ENCODE measurements around the gene COL5A1. TPM values are rescaled to one million over a fixed set of nuclear protein-coding genes. Genes with fewer than 3 reads are reported as not detected.

Gene COL5A1
- total RNA-seq, 1 donor from 2014 or later: 99.6 TPM

DNA sequence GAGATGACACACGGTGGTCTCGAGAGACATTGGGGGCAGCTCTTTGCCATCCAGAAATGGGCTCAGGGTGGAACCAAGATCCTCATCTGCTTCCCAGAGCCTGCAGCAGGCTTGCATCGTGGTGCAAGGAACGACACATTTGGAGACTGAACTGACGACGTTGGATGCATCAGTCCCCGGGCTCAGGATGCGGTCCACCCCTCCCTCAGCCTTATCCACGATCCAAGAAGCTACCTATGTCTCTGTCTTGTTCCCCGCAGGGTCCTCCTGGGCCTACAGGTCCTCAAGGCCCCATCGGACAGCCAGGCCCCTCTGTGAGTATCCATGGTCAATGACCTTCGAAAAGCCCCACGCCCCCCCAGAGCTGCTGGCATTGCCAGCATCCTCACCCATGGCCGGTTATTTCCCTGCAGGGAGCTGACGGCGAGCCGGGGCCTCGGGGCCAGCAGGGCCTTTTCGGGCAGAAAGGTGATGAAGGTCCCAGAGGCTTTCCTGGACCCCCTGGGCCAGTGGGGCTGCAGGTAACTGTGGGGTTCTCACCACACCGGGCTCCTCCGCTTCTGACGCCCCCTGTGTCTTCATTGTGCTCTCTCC lies 169.6 kb downstream of the COL5A1 start:
- Histone ChIP-seq H3K36me3 (peaks cover 54 to 72% of the 10 kb centered on the region in 2 donors), H3K27me3 (no peaks in the 10 kb centered on the region), H3K4me1 (peaks cover 8 to 12% of the 10 kb centered on the region in 2 donors), H3K9me3 (no peaks in the 10 kb centered on the region), H3K27ac (peak overlapping the region in 1 of 2 donors; percentile 2), H3K4me3 (no peak overlapping the region)
- TF ChIP-seq, protein P1, sequence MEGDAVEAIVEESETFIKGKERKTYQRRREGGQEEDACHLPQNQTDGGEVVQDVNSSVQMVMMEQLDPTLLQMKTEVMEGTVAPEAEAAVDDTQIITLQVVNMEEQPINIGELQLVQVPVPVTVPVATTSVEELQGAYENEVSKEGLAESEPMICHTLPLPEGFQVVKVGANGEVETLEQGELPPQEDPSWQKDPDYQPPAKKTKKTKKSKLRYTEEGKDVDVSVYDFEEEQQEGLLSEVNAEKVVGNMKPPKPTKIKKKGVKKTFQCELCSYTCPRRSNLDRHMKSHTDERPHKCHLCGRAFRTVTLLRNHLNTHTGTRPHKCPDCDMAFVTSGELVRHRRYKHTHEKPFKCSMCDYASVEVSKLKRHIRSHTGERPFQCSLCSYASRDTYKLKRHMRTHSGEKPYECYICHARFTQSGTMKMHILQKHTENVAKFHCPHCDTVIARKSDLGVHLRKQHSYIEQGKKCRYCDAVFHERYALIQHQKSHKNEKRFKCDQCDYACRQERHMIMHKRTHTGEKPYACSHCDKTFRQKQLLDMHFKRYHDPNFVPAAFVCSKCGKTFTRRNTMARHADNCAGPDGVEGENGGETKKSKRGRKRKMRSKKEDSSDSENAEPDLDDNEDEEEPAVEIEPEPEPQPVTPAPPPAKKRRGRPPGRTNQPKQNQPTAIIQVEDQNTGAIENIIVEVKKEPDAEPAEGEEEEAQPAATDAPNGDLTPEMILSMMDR (IDR thresholded peaks at IDR 0.05): no peak
- DNase-seq (ENCODE audit: low spot score in 2 of 2): no peak
- intact Hi-C loops (cut with DNase I): no loop called here

DNA sequence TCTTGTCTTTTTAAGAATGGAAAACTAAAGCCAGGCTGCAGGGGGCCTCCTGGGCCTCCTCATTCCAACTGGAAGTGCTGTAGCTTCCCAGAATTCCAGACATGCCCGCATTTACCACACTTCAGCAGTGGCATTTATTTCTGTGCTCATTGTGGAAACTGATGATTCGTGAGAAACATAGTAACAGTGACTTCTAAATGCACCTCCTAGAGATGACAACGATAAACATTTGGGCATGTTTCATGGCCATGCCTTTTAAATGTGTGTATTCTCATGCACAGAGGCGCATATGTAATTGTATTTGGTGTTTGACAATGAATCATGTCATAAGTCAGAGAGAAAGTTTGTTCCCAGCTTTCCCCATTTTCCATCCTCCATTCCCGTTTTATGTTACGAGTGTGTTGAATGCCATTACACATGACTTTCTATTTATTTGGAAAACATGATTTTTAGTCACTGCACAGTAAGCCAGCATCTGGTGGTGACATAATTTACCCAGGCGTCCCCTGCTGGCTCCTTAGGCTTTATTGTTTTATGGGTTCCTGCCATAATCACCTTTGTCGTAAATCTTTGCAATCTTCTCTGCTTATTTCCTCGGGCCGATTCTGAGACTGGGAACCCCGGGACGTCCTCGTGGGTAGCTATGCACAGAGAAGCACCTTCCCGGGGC lies 170.2 kb downstream of the COL5A1 start:
- intact Hi-C loops (cut with DNase I): no loop called here
- H3K9me3 ChIP-seq: no peaks in the 10 kb centered on the region
- peaks cover 60 to 75% of the 10 kb centered on the region in 2 donors for H3K36me3 ChIP-seq
- H3K4me3 ChIP-seq: no peak overlapping the region
- H3K27ac ChIP-seq: peak overlapping the region in 1 of 2 donors; percentile 2
- TF ChIP-seq, protein P1 (IDR thresholded peaks at IDR 0.05): no peak
- H3K4me1 ChIP-seq: peaks cover 8 to 10% of the 10 kb centered on the region in 2 donors
- no peak for DNase-seq (ENCODE audit: low spot score in 2 of 2)
- no peaks in the 10 kb centered on the region for H3K27me3 ChIP-seq

DNA sequence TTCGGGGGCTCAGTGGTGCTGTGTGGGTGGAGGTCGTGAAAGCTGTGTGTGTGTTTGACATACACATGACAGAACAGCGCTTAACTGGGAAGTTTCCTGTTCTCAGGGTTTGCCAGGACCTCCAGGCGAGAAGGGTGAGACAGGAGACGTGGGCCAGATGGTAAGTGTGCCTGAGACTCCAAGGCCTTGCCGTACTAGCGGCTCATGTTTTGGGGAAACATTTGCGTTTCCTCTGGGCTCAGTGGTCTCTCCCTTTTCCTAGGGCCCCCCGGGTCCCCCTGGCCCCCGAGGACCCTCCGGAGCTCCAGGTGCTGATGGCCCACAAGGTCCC lies 170.7 kb downstream of the COL5A1 start:
- DNase-seq (ENCODE audit: low spot score in 2 of 2): no peak
- H3K27ac ChIP-seq: no peak overlapping the region
- H3K36me3 ChIP-seq: peaks cover 65 to 80% of the 10 kb centered on the region in 2 donors

DNA sequence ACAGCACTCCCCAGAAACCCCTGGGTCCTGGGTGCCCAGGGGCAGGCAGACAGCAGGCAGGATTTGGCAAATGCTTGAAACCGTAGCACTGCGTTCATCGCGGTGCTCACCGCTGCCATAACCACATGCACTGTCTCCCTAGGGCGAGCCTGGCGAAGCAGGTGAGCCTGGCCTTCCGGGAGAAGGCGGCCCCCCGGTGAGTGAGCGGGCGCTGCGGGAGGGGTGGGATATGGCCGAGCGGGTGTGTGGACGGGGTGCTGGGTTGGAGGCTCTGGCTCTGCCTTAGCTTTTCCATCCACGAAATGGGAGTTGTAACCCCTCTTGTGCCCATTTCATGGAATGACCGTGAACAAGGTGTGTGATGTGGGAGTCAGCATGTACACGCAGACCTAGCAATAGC lies 172.2 kb downstream of the COL5A1 start:
- Histone ChIP-seq H3K36me3 (peaks cover 81 to 94% of the 10 kb centered on the region in 2 donors), H3K4me3 (no peak overlapping the region), H3K4me1 (no peaks in the 10 kb centered on the region), H3K27ac (no peak overlapping the region), H3K9me3 (no peaks in the 10 kb centered on the region), H3K27me3 (no peaks in the 10 kb centered on the region)
- intact Hi-C loops (cut with DNase I): no loop called here
- DNase-seq (ENCODE audit: low spot score in 2 of 2): no peak
- TF ChIP-seq, protein P1 (IDR thresholded peaks at IDR 0.05): no peak

More for the DNA sequence above, 170.7 kb downstream of the COL5A1 start:
- intact Hi-C loops (cut with DNase I): no loop called here
- peaks cover 5 to 7% of the 10 kb centered on the region in 2 donors for H3K4me1 ChIP-seq
- H3K9me3 ChIP-seq: no peaks in the 10 kb centered on the region
- TF ChIP-seq, protein P1 (IDR thresholded peaks at IDR 0.05): no peak
- no peak overlapping the region for H3K4me3 ChIP-seq
- no peaks in the 10 kb centered on the region for H3K27me3 ChIP-seq

DNA sequence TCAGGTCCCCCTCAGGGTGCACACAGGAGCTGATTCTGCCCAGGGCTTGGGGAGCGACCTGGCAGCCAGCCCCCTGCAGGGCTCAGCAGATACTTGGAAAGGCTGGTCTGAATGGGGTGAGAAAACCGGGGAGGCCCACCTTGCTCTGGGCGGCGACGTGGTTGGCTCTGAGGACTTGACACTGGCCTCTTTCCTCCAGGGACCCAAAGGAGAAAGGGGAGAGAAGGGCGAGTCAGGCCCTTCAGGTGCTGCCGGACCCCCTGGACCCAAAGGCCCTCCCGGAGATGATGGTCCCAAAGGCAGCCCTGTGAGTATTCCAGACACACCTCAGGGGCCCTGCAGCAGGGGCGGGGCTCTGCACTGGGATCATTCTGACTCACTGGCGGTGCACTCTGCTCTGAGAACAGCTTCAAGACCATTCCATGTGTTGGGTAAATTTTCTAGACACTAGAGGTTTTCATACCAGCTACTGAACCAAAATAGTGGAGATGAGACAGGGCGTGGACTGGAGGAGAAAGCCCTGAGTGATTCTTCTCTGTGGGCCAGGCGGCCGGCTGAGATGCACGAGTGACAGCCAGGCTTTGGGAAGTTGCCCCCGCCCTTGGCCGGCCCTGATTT lies 173.1 kb downstream of the COL5A1 start:
- DNase-seq (ENCODE audit: low spot score in 2 of 2): no peak
- Histone ChIP-seq H3K27me3 (no peaks in the 10 kb centered on the region), H3K9me3 (no peaks in the 10 kb centered on the region), H3K36me3 (peaks cover 85 to 94% of the 10 kb centered on the region in 2 donors), H3K4me1 (no peaks in the 10 kb centered on the region), H3K4me3 (no peak overlapping the region), H3K27ac (no peak overlapping the region)
- intact Hi-C loops (cut with DNase I): no loop called here
- TF ChIP-seq, protein P1 (IDR thresholded peaks at IDR 0.05): no peak
